ENCODE measurements around the gene SDHAF1.
"Not testable (repeated sequence)": the region's sequence is repeated elsewhere in the genome, so short reads cannot be mapped to it uniquely, and the experiment has no call there.

SDHAF1 gene

GRCh38 chr19:36030264-36031148 lies 35.5 kb downstream of the SDHAF1 start:
- Histone ChIP-seq H3K4me1 (ENCODE audit: control insufficient read depth in 5 of 5, insufficient read depth in 5 of 5, low read length in 5 of 5) (peaks cover 0 to 24% (median 16%) of the 10 kb centered on the region in 5 donors), H3K9me3 (ENCODE audit: control insufficient read depth in 5 of 5, low read length in 5 of 5) (no peaks in the 10 kb centered on the region), H3K27me3 (ENCODE audit: control insufficient read depth in 5 of 5, insufficient read depth in 4 of 5, low read length in 5 of 5) (no peaks in the 10 kb centered on the region), H3K9ac (ENCODE audit: low read length in 5 of 5) (peak overlapping the region in 1 of 5 donors; percentile 26), H3K27ac (ENCODE audit: low read depth, low read length) (peak overlapping the region; percentile 60), H3K4me3 (ENCODE audit: low read depth in 1 of 5, low read length in 5 of 5) (no peak overlapping the region), H3K36me3 (ENCODE audit: control insufficient read depth in 5 of 5, insufficient read depth in 5 of 5, low read length in 5 of 5) (peaks cover 0 to 25% (median 15%) of the 10 kb centered on the region in 5 donors)

DNA sequence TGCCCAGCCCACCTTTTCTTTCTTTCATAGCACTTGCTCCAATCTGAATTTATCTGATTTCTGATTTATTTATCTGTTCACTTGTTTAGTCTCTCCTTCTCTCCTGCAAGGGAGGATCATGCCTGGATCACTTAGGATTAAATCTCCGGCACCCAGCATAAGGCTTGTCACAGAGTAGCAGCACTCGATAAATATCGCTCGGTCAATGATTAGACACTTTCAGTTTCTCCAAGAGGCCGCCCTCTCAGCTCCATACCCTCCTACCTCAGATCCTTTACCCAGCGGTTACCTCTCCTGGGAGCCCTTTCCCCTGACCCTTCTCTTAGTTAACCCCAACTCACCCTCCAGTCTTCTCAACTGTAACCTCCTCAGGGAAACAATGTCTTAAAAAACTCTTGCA lies 36.3 kb downstream of the SDHAF1 start:
- Histone ChIP-seq H3K9ac (ENCODE audit: low read length in 5 of 5) (peak overlapping the region in 3 of 5 donors; percentile 28 to 56 (median 34)), H3K4me1 (ENCODE audit: control insufficient read depth in 5 of 5, insufficient read depth in 5 of 5, low read length in 5 of 5) (peaks cover 0 to 24% (median 16%) of the 10 kb centered on the region in 5 donors), H3K27ac (ENCODE audit: low read depth, low read length) (peak overlapping the region; percentile 29), H3K9me3 (ENCODE audit: control insufficient read depth in 5 of 5, low read length in 5 of 5) (no peaks in the 10 kb centered on the region), H3K27me3 (ENCODE audit: control insufficient read depth in 5 of 5, insufficient read depth in 4 of 5, low read length in 5 of 5) (no peaks in the 10 kb centered on the region), H3K4me3 (ENCODE audit: low read depth in 1 of 5, low read length in 5 of 5) (no peak overlapping the region), H3K36me3 (ENCODE audit: control insufficient read depth in 5 of 5, insufficient read depth in 5 of 5, low read length in 5 of 5) (peaks cover 0 to 20% (median 15%) of the 10 kb centered on the region in 5 donors)

- H3K27ac ChIP-seq (ENCODE audit: low read depth, low read length): peak within 1 kb of the TSS; percentile 29
Observed at GRCh38 chr19:36032251-36033104, 37.5 kb downstream of the SDHAF1 start, which contains the start of gene CLIP3. TSS of gene CLIP3 (minus strand) at chr19:36032873. CDS start at chr19:36032357, 516 bp downstream.

GRCh38 chr19:36040495-36040894 lies 45.5 kb downstream of the SDHAF1 start:
- H3K36me3 ChIP-seq (ENCODE audit: control insufficient read depth in 5 of 5, insufficient read depth in 5 of 5, low read length in 5 of 5): peaks cover 0 to 18% (median 9%) of the 10 kb centered on the region in 5 donors
- peaks cover 0 to 12% (median 8%) of the 10 kb centered on the region in 5 donors for H3K4me1 ChIP-seq (ENCODE audit: control insufficient read depth in 5 of 5, insufficient read depth in 5 of 5, low read length in 5 of 5)
- H3K27ac ChIP-seq (ENCODE audit: low read depth, low read length): no peak overlapping the region
- no peak overlapping the region for H3K9ac ChIP-seq (ENCODE audit: low read length in 5 of 5)
- no peaks in the 10 kb centered on the region for H3K27me3 ChIP-seq (ENCODE audit: control insufficient read depth in 5 of 5, insufficient read depth in 4 of 5, low read length in 5 of 5)
- no peak overlapping the region for H3K4me3 ChIP-seq (ENCODE audit: low read depth in 1 of 5, low read length in 5 of 5)
- no peaks in the 10 kb centered on the region for H3K9me3 ChIP-seq (ENCODE audit: control insufficient read depth in 5 of 5, low read length in 5 of 5)

More at GRCh38 chr19:36032251-36033104, 37.5 kb downstream of the SDHAF1 start, which contains the start of gene CLIP3:
- Histone ChIP-seq H3K9ac (ENCODE audit: low read length in 5 of 5) (peak within 1 kb of the TSS in 1 of 5 donors; percentile 56), H3K27me3 (ENCODE audit: control insufficient read depth in 5 of 5, insufficient read depth in 4 of 5, low read length in 5 of 5) (no peaks in the 10 kb centered on the region), H3K9me3 (ENCODE audit: control insufficient read depth in 5 of 5, low read length in 5 of 5) (no peaks in the 10 kb centered on the region), H3K4me1 (ENCODE audit: control insufficient read depth in 5 of 5, insufficient read depth in 5 of 5, low read length in 5 of 5) (peaks cover 0 to 24% (median 16%) of the 10 kb centered on the region in 5 donors), H3K36me3 (ENCODE audit: control insufficient read depth in 5 of 5, insufficient read depth in 5 of 5, low read length in 5 of 5) (peaks cover 0 to 12% (median 8%) of the 10 kb centered on the region in 5 donors), H3K4me3 (ENCODE audit: low read depth in 1 of 5, low read length in 5 of 5) (peak within 1 kb of the TSS; percentile 28 to 62 (median 50))

DNA sequence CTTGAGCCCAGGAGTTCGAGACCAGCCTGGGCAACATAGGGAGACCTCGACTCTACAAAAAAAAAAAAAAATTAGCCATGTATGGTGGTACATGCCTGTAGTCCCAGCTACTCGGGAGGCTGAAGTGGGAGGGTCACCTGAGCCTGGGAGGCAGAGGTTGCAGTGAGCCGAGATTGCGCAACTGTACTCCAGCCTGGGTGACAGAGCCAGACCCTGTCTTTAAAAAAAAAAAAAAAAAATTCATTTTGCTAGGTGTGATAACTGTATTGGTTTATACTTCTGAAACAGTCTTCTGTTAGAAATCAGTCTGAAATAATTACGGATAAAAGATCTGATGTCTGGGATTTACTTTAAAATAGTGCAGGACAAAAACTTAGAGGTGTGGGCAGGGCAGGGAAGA lies 46.1 kb downstream of the SDHAF1 start:
- H3K9me3 ChIP-seq (ENCODE audit: control insufficient read depth in 5 of 5, low read length in 5 of 5); H3K4me3 ChIP-seq (ENCODE audit: low read depth in 1 of 5, low read length in 5 of 5); H3K9ac ChIP-seq (ENCODE audit: low read length in 5 of 5); H3K27me3 ChIP-seq (ENCODE audit: control insufficient read depth in 5 of 5, insufficient read depth in 4 of 5, low read length in 5 of 5); H3K27ac ChIP-seq (ENCODE audit: low read depth, low read length): not testable (repeated sequence)
- H3K4me1 ChIP-seq (ENCODE audit: control insufficient read depth in 5 of 5, insufficient read depth in 5 of 5, low read length in 5 of 5): peaks cover 0 to 12% (median 8%) of the 10 kb centered on the region in 5 donors
- peaks cover 0 to 17% (median 9%) of the 10 kb centered on the region in 5 donors for H3K36me3 ChIP-seq (ENCODE audit: control insufficient read depth in 5 of 5, insufficient read depth in 5 of 5, low read length in 5 of 5)

GRCh38 chr19:36041831-36042230 lies 46.8 kb downstream of the SDHAF1 start:
- H3K9ac ChIP-seq (ENCODE audit: low read length in 5 of 5): no peak overlapping the region
- peaks cover 0 to 15% (median 8%) of the 10 kb centered on the region in 5 donors for H3K4me1 ChIP-seq (ENCODE audit: control insufficient read depth in 5 of 5, insufficient read depth in 5 of 5, low read length in 5 of 5)
- H3K36me3 ChIP-seq (ENCODE audit: control insufficient read depth in 5 of 5, insufficient read depth in 5 of 5, low read length in 5 of 5): peaks cover 0 to 17% (median 9%) of the 10 kb centered on the region in 5 donors
- H3K27ac ChIP-seq (ENCODE audit: low read depth, low read length): no peak overlapping the region
- H3K4me3 ChIP-seq (ENCODE audit: low read depth in 1 of 5, low read length in 5 of 5): no peak overlapping the region
- H3K9me3 ChIP-seq (ENCODE audit: control insufficient read depth in 5 of 5, low read length in 5 of 5): no peaks in the 10 kb centered on the region
- no peaks in the 10 kb centered on the region for H3K27me3 ChIP-seq (ENCODE audit: control insufficient read depth in 5 of 5, insufficient read depth in 4 of 5, low read length in 5 of 5)

DNA sequence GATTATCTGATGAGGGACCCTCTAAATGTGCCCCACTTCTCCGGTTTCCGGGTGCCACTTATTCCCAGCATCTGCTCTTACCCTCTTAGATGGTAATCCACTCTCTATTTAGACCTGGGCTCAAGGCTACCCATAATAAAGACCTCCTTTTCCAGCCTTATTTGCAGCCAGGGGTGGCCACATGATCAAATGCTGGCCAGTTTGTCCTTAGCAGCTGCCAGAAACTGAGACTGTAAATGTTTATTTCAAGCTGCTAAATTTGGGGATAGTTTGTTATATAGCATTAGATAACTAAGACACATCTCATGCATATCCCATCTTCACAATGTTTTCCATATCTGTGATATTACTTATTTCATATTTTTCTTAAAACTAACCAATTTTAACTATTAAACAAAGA lies 49.0 kb downstream of the SDHAF1 start:
- H3K9me3 ChIP-seq (ENCODE audit: control insufficient read depth in 5 of 5, low read length in 5 of 5): no peaks in the 10 kb centered on the region
- no peaks in the 10 kb centered on the region for H3K27me3 ChIP-seq (ENCODE audit: control insufficient read depth in 5 of 5, insufficient read depth in 4 of 5, low read length in 5 of 5)
- H3K4me3 ChIP-seq (ENCODE audit: low read depth in 1 of 5, low read length in 5 of 5): no peak overlapping the region
- no peak overlapping the region for H3K9ac ChIP-seq (ENCODE audit: low read length in 5 of 5)
- H3K4me1 ChIP-seq (ENCODE audit: control insufficient read depth in 5 of 5, insufficient read depth in 5 of 5, low read length in 5 of 5): peaks cover 0 to 16% (median 8%) of the 10 kb centered on the region in 5 donors
- peaks cover 0 to 10% (median 5%) of the 10 kb centered on the region in 5 donors for H3K36me3 ChIP-seq (ENCODE audit: control insufficient read depth in 5 of 5, insufficient read depth in 5 of 5, low read length in 5 of 5)
- H3K27ac ChIP-seq (ENCODE audit: low read depth, low read length): no peak overlapping the region
